ENCODE measurements around the gene C1orf159.

The C1orf159 gene

DNA sequence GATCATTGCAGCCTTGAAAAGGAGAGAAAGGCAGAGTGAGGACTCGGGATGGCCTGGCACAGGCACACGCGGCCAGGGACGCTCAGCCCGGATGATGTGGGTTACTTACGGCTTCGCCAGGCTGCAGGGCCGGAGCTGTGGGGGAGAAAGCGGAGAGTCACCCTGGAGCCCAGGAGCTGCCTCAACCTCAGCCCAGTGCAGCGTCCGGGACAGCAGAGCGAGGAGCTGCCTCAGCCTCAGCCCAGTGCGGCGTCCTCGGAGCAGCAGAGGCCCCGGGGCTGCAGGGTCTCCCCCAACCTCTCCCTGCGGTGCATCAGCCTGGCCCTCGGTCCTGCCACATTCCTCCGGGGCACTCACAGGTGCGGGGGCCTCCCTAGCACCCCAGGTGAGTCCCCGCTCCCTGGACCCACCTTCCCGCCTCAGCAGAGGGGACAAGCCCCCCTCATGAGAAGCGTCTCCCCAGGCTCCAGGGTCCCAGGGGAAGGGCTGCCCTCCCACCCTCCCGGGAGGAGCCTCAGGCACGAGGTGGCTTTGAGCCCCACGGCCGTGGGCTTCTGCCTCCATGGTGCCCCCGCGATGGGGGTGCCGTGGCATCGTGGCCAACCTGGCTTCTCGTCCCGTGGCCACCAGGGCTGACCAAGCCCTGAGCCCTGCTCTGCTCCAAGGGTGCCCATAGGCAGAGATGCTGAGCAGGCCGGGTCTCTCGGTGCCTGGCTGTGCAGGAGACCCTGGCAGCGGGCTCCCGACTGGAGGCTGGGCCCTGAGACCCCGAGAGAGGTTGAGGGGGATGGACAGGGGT lies 31.3 kb downstream of the C1orf159 start:
- TF ChIP-seq, protein P1, sequence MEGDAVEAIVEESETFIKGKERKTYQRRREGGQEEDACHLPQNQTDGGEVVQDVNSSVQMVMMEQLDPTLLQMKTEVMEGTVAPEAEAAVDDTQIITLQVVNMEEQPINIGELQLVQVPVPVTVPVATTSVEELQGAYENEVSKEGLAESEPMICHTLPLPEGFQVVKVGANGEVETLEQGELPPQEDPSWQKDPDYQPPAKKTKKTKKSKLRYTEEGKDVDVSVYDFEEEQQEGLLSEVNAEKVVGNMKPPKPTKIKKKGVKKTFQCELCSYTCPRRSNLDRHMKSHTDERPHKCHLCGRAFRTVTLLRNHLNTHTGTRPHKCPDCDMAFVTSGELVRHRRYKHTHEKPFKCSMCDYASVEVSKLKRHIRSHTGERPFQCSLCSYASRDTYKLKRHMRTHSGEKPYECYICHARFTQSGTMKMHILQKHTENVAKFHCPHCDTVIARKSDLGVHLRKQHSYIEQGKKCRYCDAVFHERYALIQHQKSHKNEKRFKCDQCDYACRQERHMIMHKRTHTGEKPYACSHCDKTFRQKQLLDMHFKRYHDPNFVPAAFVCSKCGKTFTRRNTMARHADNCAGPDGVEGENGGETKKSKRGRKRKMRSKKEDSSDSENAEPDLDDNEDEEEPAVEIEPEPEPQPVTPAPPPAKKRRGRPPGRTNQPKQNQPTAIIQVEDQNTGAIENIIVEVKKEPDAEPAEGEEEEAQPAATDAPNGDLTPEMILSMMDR (IDR thresholded peaks at IDR 0.05; ENCODE audit: control insufficient read depth, insufficient read depth, low read depth, low read length, missing control alignments), result no peak
- H3K4me3 ChIP-seq (ENCODE audit: control insufficient read depth, low read depth, low read length), result no peak overlapping the region
- DNase-seq (ENCODE audit: low read depth), result no peak

DNA sequence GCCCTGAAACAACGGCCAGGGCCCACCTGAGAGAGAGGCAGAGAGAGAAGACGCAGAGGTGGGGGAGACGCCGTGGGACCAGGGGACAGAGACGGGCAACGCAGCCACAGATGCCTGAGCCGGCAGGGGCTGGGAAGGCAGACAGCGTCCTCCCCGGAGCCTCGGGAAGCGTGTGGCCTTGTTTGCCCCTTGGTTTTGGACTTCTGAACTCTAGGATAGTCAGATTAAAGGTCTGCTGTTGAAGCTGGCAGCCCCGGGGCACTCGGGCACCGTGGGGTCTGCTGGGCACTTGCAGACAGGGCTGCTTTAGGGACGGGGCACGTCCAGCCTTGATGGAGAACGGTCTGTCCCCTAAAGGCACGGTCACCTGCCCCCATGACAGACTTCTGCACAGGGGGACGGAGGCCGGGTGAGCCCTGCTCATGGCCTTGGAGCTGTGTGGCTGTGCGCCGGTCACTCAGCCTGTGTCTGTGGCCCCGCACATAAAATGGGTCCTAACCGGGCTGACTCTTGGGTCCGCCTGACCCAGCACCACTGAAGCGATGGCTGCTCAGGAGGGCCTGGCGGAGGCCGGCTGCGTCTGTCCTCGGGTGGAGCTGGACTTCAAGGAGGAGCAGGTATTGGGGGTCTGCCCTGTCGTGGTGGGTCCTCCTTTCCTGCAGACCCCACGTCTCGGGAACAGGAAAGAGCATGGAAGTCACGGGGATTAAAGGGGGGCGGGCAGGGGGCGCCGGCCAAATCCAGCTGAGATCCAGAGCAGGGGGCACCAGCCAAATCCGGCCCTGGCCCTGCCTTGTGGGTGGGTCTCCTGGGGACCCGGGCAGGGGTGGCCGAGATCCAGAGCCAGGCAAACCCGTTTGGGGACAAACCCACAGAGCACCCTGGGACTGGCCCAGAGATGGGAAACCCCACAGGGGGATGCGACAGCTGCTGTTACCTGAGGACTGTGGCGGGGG lies 32.2 kb downstream of the C1orf159 start:
- no peak overlapping the region for H3K4me3 ChIP-seq (ENCODE audit: control insufficient read depth, low read depth, low read length)
- TF ChIP-seq, protein P1 (IDR thresholded peaks at IDR 0.05; ENCODE audit: control insufficient read depth, insufficient read depth, low read depth, low read length, missing control alignments), result no peak
- no peak for DNase-seq (ENCODE audit: low read depth)

DNA sequence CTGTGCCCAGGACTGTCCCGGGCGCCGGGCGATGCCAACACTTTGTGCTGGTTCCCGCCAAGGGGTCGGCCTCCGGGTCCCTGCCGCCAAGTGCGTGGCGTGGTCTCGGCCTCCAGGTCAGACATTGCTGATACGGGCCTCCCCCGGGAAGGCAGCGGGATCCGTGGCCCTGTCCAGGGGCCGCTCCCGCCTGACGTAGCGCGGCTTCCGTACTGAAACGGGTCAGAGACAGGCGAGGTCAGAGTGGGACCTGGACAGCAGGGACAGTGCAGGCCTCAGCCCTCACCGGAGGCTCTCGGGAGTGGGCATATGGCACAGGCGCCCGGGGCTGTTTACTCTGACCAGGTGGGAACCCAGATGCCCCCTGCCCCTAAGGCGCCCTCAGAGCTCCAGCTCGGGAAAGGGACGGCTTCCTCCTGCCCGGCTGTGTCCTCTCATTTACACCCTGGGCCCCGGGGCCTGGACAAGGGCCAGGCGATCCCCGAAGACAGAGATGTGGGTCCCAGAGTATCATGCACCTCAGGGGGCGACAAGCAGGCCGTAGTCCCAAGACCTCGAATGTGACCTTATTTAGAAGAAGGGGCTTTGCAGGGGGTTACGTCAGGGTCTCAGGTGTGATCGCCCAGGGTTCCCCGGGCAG lies 33.0 kb downstream of the C1orf159 start:
- TF ChIP-seq, protein P1 (IDR thresholded peaks at IDR 0.05; ENCODE audit: control insufficient read depth, insufficient read depth, low read depth, low read length, missing control alignments), result no peak
- DNase-seq (ENCODE audit: low read depth), result no peak
- H3K4me3 ChIP-seq (ENCODE audit: control insufficient read depth, low read depth, low read length), result no peak overlapping the region

DNA sequence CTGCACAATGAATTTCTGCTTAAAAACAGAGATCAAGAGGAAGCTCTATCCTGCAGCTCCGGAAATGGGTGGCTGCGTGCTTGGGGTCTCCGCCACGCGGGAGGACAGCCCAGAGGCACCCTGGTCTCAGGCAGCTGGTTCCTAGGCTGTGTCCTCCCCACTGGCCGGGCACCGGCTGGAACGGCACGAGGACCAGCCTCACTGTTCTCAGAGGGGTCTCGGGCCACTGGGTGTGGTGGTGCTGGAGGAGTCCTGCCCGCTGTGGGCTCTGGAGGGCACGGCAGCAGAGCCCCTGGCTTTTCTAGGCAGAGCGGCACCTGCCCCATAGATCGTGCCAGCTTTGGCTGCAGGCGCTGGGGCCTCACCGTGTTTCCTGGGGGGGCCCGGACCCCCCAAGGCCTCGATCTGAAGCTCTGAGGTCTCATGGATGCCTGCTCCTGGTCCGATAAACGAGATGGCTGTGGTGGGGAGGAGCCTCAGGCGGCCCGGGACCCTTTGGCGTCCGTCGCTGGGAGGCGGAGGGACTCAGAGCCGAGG lies 33.6 kb downstream of the C1orf159 start:
- TF ChIP-seq, protein P1 (IDR thresholded peaks at IDR 0.05; ENCODE audit: control insufficient read depth, insufficient read depth, low read depth, low read length, missing control alignments), result no peak
- no peak for DNase-seq (ENCODE audit: low read depth)

DNA sequence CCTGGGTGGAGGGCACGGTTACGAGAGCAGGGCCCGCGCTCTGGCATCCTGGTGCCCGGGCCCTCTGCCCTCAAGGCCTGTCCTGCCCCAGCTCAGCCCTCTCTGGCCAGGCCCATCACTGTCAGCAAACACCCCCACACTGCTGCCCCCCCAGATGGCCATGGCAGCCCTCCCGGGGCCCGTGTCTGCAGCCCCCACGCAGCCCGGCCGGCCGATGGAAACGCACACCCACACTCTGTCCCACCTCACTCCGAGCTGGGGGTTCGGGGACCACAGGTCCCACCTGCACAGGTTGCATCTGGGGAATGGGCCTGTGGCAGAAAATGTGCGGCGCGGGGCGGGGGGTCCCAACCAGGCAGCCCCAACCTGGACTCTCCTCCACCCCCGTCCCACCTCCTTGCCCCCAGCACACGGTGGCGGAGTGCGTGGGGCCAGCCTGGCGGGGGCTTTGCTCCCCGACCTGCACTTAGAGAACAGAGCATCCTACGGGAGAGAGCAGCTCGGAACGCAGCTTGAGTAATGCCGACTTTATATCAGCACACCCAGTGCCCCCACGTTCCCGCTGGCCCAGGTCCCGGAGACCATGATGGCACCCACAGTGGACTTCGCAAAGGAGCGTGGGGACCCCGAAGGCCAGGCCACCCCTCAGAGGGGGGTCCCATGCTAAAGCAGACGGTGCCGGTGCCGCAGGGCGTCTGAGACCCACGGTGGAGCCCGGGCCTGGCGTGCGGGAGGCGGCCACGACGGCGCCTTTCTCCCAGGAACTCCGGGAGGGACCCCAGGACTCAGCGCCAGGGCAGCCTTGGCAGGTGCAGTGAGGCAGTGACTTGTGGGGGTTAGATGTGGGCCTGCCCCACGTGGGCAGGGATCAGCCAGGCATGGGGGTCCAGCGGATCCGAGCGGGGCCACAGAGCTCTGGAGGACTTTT lies 34.3 kb downstream of the C1orf159 start:
- no peak for DNase-seq (ENCODE audit: low read depth)
- TF ChIP-seq, protein P1 (IDR thresholded peaks at IDR 0.05; ENCODE audit: control insufficient read depth, insufficient read depth, low read depth, low read length, missing control alignments), result no peak
- H3K4me3 ChIP-seq (ENCODE audit: control insufficient read depth, low read depth, low read length), result no peak overlapping the region

More for the DNA sequence above, 33.6 kb downstream of the C1orf159 start:
- H3K4me3 ChIP-seq (ENCODE audit: control insufficient read depth, low read depth, low read length), result no peak overlapping the region

All from AG09309 (cell line).